Stimulated activated naive CD4-positive, alpha-beta T cell treated with Interleukin-2 at 50 U/mL for 16 hours (primary cell): Measurements from ENCODE around the gene CEP104.

Experiments used
- DNase-seq: peaks from one replicate; lab custom pipeline; 2025; lab: John Stamatoyannopoulos, UW

The CEP104 gene

DNA sequence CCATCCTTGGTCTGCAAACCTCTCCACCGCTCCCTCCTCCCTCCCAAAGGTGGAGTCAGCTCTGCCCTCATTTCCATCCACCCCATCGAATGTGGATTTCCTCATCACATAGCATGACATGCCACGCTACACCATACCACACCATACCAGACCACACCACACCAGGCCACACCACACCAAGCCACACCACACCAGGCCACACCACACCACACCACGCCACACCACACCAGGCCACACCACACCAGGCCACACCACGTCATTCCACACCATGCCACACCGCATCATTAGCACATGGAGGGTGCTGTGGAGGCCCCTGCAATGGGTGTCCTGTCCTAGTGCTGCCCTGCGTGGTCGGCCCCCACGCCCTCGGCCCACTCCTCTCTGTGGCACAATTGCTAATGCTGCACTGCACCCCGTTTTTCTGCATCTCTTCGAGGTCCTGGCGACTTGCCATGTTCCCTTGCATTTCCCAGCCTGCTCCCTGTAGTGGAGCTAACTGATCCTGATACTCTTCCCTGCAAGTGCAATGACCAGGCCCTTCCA lies 11.5 kb upstream of the CEP104 start:
- no peak for DNase-seq

DNA sequence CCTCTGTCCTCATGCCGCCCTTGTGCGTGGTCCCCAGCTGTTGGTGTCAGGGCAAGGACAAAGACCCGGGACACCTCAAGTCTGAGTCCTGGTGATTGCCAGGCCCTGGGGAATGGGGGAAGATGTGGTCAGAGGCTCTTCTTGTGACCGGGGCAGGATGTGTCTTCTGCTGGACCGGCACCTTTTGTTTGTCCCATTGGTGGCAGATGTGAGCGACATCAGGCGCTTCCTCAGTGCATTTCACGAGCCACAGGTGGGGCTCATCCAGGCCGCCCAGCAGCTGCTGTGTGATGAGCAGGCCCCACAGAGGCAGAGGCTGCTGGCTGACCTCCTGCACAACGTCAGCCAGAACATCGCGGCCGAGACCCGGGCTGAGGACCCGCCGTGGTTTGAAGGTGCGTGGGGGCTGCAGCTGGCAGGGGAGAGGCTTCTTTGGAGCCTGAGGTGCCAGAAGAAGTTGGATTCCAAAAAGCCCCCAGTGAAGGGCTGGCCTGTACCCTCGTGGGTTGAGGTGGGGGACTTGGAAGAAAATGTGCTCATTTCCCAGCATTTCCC lies 8.7 kb upstream of the CEP104 start:
- no peak for DNase-seq

DNA sequence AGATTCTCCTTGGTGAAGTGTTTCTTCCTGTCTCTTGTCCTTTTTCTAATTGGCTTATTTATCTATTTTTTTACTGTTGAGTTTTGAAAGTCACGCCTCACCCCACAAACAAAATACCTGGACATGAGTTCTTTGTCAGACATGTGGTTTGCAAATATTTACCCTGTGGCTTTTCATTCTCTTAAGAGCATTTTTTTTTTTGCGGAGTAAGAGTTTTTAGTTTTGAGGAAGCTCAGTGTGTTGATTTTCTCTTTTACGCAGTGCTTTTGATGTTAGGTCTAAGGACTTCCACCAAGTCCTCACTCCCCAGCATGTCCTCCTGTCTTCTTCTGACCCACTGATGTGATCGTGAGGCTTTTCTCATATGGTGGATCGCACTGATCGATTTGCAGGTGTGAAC lies 7.9 kb upstream of the CEP104 start:
- no peak for DNase-seq

DNA sequence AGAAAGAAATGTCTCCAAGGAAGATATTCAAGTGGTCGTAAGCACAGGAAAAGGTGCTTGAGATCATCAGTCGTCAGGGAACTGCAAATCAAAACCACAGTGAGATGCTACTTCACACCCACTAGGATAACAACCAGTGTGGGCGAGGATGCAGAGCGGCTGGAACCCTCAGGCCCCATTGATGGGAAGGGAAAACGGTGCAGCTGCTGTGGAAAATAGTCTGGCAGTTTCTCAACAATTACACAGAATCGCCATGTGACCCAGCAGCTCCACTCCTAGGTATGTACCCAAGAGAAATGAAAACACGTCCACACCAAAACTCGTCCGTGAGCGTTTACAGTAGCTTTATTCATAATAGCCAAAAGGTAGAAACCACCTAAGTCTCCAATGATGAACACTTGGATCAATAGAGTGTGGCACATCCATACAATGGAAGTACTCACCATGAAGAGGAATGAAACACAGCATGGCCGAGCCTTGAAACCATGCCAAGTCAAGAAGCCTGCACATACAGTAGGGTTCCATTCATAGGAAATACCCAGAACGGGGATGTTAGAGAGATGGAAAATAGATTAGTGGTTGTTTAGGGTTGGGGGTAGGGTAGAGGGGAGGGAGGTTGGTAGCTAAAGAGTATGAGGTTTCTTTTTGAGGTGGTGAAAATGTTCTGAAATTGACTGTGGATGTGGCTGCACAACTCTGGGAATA lies 6.4 kb upstream of the CEP104 start:
- no peak for DNase-seq

DNA sequence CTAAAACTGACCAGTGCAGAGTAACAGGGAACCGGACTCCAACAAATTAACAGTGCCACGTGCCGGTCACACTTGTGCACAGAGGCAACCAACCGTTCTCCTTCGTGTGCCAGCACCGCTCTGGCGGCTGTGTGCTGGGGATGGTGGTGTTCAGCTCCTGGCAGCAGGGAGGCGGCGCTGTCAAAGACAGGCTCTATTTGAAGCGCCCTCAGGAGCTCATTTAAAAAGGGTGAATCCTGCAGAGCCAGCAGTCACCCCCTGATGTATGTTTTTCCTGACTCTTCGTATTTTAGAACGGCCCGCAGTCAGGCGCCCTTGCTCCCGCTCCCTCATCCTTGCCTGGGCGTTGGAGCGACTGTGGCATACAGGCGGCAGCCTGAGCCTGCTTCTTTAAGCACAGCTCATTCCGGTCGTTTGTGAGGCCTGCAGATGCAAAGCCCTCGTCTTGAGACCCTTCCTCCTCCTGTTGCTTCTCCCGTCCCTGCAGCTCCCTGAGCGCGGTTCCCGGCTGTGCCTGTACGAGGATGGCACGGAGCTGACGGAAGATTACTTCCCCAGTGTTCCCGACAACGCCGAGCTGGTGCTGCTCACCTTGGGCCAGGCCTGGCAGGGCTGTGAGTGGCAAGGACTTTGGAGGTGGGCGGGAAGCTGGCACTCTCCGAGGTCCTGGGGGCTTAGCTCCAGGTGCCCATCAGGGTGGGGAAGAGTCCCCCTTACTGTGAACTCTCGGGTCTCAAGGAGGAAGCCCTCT lies 1.4 kb upstream of the CEP104 start:
- no peak for DNase-seq

DNA sequence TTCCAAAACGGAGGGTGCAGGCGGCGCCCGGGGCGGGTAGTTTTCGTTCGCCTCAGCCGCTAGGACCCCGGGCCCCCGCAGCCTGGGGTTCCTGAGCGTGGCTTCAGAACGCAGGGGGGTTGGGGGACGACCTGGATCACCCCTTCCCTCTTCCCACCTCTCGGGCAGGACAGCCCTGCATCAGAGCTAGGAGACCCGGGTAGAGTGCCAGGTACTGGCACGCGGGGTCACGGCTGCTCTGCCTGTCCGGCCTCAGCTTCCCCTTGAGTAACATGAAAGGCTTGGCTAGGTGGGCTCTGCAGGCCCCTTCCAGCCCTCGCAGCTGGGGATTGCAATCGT lies 749 bp upstream of the CEP104 start:
- DNase-seq = no peak

DNA sequence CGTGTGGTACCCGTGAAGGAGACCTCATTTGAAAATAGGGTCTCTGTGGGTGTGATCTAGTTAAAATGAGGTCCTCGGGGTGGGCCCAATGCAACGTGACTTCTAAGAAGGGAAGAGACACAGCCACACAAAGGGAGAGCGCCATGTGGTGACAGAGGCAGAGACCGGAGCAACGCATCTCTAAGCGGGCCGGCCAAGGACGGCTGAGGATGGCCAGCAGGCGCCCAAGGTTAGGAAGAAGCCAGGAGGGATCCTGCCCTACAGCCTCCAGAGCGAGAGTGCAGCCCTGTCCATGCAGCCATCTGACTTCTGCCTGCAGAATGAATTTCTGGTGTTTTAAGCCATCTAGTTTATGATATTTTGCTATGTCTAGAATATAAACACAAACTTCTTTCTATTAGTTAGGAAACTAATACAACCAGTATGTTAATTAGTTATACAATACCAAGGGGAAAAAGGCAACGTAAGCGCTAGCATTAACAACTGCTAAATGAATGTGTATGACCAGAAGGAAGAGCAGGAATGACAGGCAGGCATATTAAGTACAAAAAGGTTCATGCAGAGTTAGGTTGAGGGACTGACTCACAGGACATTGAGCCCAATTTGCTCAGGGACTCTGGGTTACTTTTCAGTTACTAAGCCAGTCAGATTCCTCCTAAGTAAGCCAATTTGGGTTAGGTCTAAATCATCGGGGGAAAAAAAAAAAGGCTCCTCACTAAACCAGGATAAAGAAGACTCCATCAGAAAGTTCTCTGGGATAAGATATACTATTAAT lies 4.1 kb downstream of the CEP104 start:
- DNase-seq = no peak

DNA sequence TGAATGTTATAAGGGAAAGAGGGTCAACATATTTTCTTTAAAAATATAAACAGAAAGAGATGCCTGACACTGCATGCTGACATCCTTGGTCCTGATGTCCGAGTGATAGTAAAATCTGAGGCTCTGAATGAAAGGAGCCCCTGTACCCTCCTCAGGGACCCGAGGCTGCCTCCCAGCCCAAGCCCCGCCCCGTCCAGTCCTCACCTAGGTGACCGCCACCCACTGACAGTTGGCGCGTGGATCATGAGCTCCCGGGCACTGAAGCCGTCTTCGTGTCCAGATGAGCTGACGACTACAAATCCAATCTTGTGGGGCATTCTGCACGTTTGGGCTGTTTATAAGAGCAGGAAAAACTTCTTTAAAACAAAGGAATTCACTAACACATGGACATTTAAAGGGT lies 4.9 kb downstream of the CEP104 start:
- no peak for DNase-seq

DNA sequence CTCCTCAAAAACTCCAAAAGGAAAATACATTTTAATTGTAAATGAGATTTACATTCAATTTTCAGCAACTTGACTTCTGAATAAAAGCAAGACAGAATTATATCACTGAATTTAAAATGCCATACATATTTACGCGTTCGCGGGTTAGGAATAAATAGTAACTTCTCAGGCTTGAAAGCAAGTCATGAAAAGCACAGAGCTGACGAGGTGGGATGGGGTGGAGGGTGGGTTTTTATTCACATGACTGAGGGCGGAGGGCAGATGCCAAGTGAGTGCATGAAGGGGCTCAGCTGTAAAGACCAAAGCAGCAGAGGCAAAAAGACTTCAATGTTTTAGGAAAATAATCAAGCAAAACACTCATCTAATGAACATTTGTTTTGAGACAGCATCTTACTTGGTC lies 5.7 kb downstream of the CEP104 start:
- DNase-seq = no peak

DNA sequence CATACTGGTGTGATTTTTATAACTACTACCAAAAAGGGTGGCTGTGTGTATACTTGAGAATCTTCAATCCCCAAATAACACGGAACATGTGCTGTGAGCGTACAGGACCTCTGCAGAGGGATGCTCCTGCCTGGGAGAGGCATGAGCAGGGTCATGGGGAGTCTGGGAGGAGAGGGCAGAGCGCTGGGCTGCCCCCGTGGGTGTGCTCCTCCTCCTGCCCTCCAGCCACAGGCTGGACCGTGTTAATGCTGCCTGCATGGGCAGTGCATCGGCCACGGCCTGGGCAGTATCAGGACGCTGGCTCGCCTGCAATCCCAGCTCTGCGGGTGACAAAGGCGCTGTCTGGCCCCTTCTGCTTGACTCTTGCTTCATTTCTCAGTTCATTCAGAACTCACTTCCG lies 6.2 kb downstream of the CEP104 start:
- DNase-seq = no peak

DNA sequence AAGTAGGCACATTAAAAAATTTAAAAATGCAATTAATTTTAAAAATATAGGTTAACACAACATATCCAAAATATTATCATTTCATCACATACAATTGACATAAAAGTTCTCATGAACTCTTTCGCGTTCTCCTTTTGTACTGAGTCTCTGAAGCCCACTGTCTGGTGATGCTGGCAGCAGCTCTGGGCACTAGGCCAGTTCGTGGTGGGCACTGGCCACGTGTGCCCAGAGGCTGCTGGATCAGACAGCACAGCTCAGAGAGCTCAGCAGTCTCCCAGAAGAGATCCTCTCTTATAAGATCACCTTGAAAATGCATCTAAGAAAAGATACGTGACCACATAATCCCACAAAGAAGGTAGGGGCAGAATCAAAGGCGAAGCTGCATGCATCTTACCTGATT lies 9.9 kb downstream of the CEP104 start:
- no peak for DNase-seq

DNA sequence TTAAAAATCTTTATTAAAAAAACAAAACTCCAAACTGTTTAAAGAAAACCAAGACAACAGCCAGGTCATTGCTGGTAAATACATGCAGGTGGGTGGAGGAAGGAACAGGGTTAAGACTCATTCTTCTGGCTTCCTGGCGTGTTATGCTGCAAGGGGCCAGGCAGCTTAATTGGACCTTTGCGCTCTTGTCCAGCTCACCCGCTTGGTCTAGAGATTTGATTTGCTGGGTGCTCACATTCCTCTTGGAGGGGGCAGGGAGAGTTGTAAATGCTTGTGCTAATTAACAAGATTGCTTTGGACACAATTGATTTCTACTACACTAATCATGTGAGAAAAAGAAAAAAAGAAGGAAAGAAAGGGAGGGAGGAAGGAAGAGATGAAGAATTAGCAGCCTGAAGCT lies 10.5 kb downstream of the CEP104 start:
- no peak for DNase-seq

DNA sequence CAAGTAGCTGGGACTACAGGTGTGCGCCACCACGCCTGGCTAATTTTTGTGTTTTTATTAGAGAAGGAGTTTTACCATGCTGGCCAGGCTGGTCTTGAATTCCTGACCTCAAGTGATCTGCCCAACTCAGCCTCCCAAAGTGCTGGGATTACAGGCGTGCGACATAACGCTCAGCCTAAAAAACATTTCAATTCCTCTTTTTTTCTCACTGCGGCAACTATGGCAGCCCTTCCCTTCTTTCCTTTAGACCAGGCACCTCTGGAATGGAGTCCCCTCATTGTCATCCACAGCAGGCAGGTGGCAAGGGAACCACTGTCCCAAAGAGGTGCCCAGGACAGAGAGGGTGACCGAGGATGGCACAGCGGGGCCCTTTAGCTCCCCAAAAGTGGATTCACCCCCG lies 14.1 kb downstream of the CEP104 start:
- no peak for DNase-seq

DNA sequence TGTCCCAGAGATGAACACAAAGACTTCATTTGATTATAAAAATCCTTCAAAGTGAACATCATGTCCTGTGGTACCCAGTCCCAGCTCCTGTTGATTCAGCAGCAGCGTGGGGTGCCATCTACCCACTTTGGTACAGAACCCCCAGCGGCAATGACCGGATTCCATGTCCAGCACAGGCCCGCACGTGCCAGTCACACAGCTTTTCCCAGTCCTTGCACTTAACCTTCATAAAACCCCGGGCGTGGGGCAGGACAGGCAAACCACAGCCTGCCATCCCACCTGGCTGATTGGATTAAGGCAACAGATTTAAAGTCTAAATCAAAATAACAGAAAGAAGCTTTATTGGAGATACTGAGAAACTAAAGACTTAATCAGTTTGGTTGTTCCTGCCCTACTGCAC lies 15.5 kb downstream of the CEP104 start:
- DNase-seq = no peak

DNA sequence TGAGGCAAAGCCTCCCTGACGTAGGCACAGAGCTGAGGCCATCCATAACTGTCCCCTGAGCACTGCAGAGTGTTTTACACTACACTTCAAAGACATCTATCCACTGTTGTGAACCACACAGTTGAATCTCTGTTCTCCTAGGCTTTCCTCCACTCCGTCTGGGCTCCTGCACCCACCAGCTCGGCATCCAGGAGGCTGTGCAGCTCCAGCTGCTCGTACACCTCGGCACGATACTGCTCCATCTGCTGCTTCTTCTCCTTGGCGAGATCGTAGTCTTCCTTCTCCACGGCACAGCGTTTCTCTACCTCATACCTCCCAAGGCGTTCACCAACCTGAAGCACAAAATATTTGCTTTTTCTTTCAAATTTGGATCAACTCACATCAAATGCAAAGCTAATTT lies 18.2 kb downstream of the CEP104 start:
- no peak for DNase-seq

DNA sequence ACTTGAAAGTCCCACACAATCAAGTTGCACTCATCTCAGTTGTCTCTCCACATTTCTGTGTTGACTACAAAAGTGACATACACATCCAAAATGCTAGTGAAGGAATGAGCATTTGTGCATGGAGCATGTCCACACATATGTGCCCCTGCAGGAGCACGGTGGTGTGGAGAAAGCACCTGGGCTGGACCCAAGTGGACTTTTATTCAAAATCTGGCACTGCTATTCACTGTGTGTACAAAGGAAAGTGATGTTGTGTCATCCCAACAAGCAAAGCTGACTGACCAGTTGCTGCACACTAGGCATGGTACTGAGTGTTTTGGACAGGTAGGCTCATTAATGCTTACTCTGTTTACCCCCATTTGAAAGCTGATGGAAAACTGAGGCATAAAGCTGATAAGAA lies 19.3 kb downstream of the CEP104 start:
- no peak for DNase-seq

DNA sequence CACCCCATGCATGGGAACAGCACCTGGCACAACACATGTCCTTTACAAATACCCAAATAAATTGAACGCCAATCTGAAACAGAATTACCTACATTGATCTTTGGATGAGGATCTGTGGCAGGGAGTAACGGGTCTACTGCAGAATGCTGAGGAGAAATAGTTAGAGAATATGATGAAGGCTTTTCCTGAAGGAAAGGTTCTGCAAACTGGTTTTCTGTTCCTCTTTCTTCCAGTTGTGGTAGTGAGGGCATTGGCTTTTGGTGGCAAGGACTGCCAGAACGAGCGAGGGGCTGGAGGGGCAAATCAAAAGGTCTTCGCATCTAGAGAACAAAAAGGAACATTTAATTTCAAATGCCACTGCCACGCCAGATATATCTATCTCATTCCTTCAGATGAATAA lies 19.8 kb downstream of the CEP104 start:
- no peak for DNase-seq

DNA sequence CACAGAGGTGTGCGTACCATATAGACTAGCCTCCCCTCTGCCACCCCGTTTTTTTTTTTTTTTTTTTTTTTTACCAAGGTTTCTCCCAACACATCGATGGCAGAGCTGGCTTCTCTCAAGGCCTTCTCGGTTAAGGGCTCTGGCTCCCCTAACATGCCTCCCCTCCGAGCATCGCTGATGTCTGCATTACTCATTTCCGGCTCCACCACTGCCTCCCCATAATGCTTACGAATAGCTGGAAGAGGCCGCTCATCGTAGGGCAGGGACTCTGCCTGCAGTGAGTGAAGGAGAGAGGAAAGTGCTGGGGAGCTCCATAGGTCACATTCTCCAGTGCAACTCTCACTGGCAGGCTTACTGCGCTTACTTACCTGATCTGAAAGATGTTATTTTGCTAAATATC lies 20.6 kb downstream of the CEP104 start:
- DNase-seq = no peak

DNA sequence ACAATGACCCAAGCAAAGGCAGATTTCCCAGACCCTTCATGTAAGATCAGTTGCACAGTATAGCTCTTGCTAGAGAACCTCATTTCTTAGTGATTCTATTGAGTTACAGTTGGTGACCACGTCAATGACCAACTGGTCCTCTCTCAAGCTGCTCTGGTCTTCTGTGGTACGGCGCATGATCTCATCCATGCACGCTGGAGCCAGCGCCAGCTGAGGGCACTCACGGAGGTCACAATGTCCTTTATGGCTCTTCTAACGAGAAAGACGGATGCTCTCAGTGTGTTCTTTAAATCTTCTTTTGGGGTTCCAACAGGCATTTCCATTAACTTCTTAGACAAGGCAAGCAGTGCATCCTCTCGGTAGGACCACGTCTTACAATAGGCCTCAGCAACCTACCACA lies 22.3 kb downstream of the CEP104 start:
- no peak for DNase-seq

DNA sequence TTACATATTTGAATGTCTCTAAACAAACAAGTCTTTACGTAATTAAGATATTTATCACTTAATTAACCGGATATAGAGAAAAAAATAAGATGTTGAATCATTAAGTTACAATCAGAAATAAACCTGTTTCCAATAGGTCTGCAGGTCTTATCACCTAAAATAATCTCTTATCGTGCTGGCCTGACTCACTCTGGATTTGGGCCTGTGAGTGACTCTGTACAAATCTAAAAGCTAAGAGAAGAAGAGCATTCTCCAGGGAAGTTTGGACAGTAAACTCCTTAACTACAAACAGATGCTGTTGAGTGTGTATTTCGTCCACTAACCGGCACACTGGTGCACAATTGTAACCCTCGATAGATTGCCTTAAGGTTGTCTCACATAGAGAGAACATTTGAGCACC lies 25.3 kb downstream of the CEP104 start:
- no peak for DNase-seq

DNA sequence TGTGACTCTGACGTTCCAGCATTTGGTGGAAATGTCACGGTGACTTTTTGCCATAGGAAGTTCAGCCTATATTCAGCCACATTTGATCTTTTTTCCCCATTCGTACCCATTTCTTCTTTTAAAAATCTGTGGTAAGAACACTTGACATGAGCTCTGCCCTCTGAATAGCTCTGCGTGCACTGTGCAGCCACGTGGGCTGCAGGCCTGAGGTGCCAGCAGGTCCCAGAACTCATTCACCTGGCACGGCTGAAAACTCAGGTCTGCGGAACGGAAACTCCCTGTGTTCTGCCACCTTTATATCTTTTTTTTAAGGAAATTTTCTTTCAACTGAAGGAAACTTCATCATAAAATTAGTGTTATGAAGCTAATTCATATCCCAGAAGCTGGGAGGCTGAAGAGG lies 28.6 kb downstream of the CEP104 start:
- no peak for DNase-seq

DNA sequence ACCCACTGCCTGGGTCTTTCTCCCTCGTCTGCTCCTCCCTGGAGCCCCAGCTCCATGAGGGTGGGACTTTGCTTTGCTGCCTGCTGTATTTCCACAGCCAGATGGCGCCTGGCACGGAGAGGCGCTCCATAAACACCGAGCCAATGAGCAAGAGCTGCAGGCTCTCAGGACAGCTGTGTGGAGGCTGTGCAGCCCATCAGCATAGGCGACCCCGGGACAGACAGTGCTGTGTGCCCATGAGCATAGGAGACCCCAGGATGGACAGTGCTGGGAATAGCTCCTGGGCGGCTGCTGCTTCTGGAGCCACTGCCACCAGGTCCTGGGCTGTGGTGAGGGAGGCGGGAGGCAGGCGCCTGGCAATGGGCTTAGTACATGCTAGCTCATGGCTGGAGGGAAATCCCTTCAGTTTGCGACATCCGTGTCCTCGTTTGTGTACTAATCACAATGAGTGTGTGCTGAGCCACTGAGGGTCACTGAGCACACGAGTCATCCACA lies 29.2 kb downstream of the CEP104 start:
- no peak for DNase-seq

DNA sequence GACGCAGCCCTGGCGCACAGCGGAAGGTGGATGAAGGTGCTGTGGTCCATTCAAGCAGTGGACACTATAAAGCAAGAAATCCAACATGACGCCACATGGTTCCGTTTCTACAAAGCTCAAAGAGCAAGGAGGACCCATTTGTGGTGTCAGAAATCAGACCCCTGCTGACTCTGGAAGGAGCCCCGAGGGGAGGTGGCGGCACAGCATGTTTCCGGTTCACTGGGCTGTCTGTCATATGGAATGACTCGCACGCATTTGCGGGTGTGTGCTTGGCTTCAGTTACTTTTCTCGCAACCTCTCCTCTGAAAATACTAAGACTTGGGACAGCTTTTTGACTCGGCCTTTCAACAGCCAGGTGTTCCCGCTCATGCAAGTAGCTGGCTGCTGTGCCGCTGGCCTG lies 31.7 kb downstream of the CEP104 start:
- DNase-seq = no peak
